ENCODE measurements around the gene OTULIN. TPM values are rescaled to one million over a fixed set of nuclear protein-coding genes. Genes with fewer than 3 reads are reported as not detected.

The OTULIN gene
- total RNA-seq, 1 donor from 2014 or later, result 28.1 TPM

GRCh38 chr5:14732991-14733390 lies 68.5 kb downstream of the OTULIN start:
- H3K4me1 Mint-ChIP-seq (ENCODE audit: low read depth, unreplicated experiment), result peaks cover 5% of the 10 kb centered on the region

DNA sequence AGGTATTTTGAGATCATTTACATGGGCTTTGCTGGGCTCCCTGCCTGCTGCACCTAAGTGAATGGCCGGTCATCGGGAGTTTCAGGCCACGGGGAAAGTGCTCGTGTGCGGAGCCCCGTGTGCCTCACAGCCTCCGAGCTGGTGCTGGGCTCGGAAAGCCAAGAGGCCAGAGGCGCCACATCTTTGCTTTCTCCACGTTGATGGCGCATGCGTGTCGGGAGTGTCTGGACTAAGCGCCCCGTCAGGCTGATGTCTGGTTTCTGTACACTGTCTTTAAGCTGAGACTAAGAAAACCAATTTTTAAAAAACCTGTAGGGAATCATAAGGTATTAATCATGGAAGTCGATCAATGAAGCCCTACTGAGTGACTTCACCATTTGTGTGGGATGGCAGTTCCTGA lies 69.1 kb downstream of the OTULIN start:
- no peak overlapping the region for H3K27ac ChIP-seq (ENCODE audit: low read depth, low read length)
- Mint-ChIP-seq H3K9me3 (ENCODE audit: unreplicated experiment) (peaks cover 4% of the 10 kb centered on the region), H3K27ac (ENCODE audit: unreplicated experiment) (no peak overlapping the region), H3K4me3 (ENCODE audit: unreplicated experiment) (no peak overlapping the region), H3K27me3 (ENCODE audit: low read depth, unreplicated experiment) (peaks cover 8% of the 10 kb centered on the region), H3K4me1 (ENCODE audit: low read depth, unreplicated experiment) (no peaks in the 10 kb centered on the region), H3K36me3 (ENCODE audit: low read depth, unreplicated experiment) (peaks cover 11% of the 10 kb centered on the region)
- no peak for TF ChIP-seq EZH2 (IDR thresholded peaks at IDR 0.05; ENCODE audit: insufficient read depth, low read length)
- TF ChIP-seq, protein P1, sequence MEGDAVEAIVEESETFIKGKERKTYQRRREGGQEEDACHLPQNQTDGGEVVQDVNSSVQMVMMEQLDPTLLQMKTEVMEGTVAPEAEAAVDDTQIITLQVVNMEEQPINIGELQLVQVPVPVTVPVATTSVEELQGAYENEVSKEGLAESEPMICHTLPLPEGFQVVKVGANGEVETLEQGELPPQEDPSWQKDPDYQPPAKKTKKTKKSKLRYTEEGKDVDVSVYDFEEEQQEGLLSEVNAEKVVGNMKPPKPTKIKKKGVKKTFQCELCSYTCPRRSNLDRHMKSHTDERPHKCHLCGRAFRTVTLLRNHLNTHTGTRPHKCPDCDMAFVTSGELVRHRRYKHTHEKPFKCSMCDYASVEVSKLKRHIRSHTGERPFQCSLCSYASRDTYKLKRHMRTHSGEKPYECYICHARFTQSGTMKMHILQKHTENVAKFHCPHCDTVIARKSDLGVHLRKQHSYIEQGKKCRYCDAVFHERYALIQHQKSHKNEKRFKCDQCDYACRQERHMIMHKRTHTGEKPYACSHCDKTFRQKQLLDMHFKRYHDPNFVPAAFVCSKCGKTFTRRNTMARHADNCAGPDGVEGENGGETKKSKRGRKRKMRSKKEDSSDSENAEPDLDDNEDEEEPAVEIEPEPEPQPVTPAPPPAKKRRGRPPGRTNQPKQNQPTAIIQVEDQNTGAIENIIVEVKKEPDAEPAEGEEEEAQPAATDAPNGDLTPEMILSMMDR (IDR thresholded peaks at IDR 0.05; ENCODE audit: insufficient read depth, low read depth, low read length), result no peak
- no peak overlapping the region for H3K4me2 ChIP-seq (ENCODE audit: low read length)
- FAIRE-seq (no peak), DNase-seq (ENCODE audit: low read depth) (no peak)
- no peak overlapping the region for H3K9ac ChIP-seq (ENCODE audit: low read length)
- H2AFZ ChIP-seq (ENCODE audit: low read depth, low read length), result no peak overlapping the region
- H3K27me3 ChIP-seq (ENCODE audit: insufficient read depth, low read length), result no peaks in the 10 kb centered on the region
- no peaks in the 10 kb centered on the region for H3K9me3 ChIP-seq (ENCODE audit: insufficient read depth, low read depth, low read length)
- H3K79me2 ChIP-seq (ENCODE audit: insufficient read depth, low read length), result no peaks in the 10 kb centered on the region
- no peaks in the 10 kb centered on the region for H3K36me3 ChIP-seq (ENCODE audit: insufficient read depth, low read length)
- no peaks in the 10 kb centered on the region for H4K20me1 ChIP-seq (ENCODE audit: insufficient read depth, low read length)
- H3K4me1 ChIP-seq (ENCODE audit: insufficient read depth, low read length), result no peaks in the 10 kb centered on the region
- H3K4me3 ChIP-seq (ENCODE audit: insufficient read depth, low read depth, low read length), result no peak overlapping the region

More at GRCh38 chr5:14732991-14733390, 68.5 kb downstream of the OTULIN start:
- Mint-ChIP-seq H3K4me3 (ENCODE audit: unreplicated experiment) (no peak overlapping the region), H3K27me3 (ENCODE audit: low read depth, unreplicated experiment) (peaks cover 8% of the 10 kb centered on the region), H3K27ac (ENCODE audit: unreplicated experiment) (no peak overlapping the region), H3K36me3 (ENCODE audit: low read depth, unreplicated experiment) (peaks cover 11% of the 10 kb centered on the region), H3K9me3 (ENCODE audit: unreplicated experiment) (peaks cover 4% of the 10 kb centered on the region)
- H3K27ac ChIP-seq (ENCODE audit: low read depth, low read length), result no peak overlapping the region
- no peaks in the 10 kb centered on the region for H3K36me3 ChIP-seq (ENCODE audit: insufficient read depth, low read length)
- no peak overlapping the region for H3K9ac ChIP-seq (ENCODE audit: low read length)
- H3K27me3 ChIP-seq (ENCODE audit: insufficient read depth, low read length), result no peaks in the 10 kb centered on the region
- FAIRE-seq, result no peak
- H3K4me3 ChIP-seq (ENCODE audit: insufficient read depth, low read depth, low read length), result no peak overlapping the region
- H3K9me3 ChIP-seq (ENCODE audit: insufficient read depth, low read depth, low read length), result no peaks in the 10 kb centered on the region
- no peaks in the 10 kb centered on the region for H3K4me1 ChIP-seq (ENCODE audit: insufficient read depth, low read length)
- no peak for DNase-seq (ENCODE audit: low read depth)
- no peaks in the 10 kb centered on the region for H4K20me1 ChIP-seq (ENCODE audit: insufficient read depth, low read length)
- no peak overlapping the region for H3K4me2 ChIP-seq (ENCODE audit: low read length)
- TF ChIP-seq, protein P1 (IDR thresholded peaks at IDR 0.05; ENCODE audit: insufficient read depth, low read depth, low read length), result no peak
- TF ChIP-seq EZH2 (IDR thresholded peaks at IDR 0.05; ENCODE audit: insufficient read depth, low read length), result no peak
- no peak overlapping the region for H2AFZ ChIP-seq (ENCODE audit: low read depth, low read length)
- H3K79me2 ChIP-seq (ENCODE audit: insufficient read depth, low read length), result no peaks in the 10 kb centered on the region

DNA sequence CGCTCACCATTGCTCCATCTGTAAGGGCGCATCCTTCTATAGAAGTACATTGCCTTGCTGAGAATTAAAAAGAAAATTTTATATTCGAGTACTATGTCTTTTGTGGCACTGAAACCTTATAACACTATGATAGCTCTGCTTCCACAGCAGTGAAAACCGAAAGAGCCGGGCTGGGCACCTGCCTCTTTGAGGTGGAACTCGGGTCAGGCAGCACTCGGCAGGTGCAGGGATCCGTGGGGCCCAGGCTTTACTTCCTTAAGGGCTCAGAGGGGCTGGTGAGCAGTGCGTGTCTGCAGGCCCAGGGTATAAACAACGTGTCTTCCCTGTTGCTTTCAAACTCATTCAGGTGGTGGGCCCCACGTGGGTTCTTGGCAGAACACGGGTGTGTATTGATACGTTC lies 69.9 kb downstream of the OTULIN start:
- H3K4me2 ChIP-seq (ENCODE audit: low read length), result no peak overlapping the region
- no peak overlapping the region for H2AFZ ChIP-seq (ENCODE audit: low read depth, low read length)
- no peaks in the 10 kb centered on the region for H4K20me1 ChIP-seq (ENCODE audit: insufficient read depth, low read length)
- TF ChIP-seq EZH2 (IDR thresholded peaks at IDR 0.05; ENCODE audit: insufficient read depth, low read length), result no peak
- TF ChIP-seq, protein P1 (IDR thresholded peaks at IDR 0.05; ENCODE audit: insufficient read depth, low read depth, low read length), result no peak
- no peaks in the 10 kb centered on the region for H3K36me3 ChIP-seq (ENCODE audit: insufficient read depth, low read length)
- peaks cover 11% of the 10 kb centered on the region for H3K36me3 Mint-ChIP-seq (ENCODE audit: low read depth, unreplicated experiment)
- no peak overlapping the region for H3K27ac ChIP-seq (ENCODE audit: low read depth, low read length)
- H3K79me2 ChIP-seq (ENCODE audit: insufficient read depth, low read length), result no peaks in the 10 kb centered on the region
- DNase-seq (ENCODE audit: low read depth) (no peak), FAIRE-seq (no peak)
- H3K4me3 Mint-ChIP-seq (ENCODE audit: unreplicated experiment), result no peak overlapping the region
- H3K27me3 ChIP-seq (ENCODE audit: insufficient read depth, low read length), result no peaks in the 10 kb centered on the region
- H3K4me3 ChIP-seq (ENCODE audit: insufficient read depth, low read depth, low read length), result no peak overlapping the region
- peaks cover 3% of the 10 kb centered on the region for H3K4me1 Mint-ChIP-seq (ENCODE audit: low read depth, unreplicated experiment)
- H3K27ac Mint-ChIP-seq (ENCODE audit: unreplicated experiment), result no peak overlapping the region
- H3K4me1 ChIP-seq (ENCODE audit: insufficient read depth, low read length), result peaks cover 1% of the 10 kb centered on the region
- no peak overlapping the region for H3K9ac ChIP-seq (ENCODE audit: low read length)
- peaks cover 8% of the 10 kb centered on the region for H3K27me3 Mint-ChIP-seq (ENCODE audit: low read depth, unreplicated experiment)
- H3K9me3 ChIP-seq (ENCODE audit: insufficient read depth, low read depth, low read length), result no peaks in the 10 kb centered on the region
- peaks cover 4% of the 10 kb centered on the region for H3K9me3 Mint-ChIP-seq (ENCODE audit: unreplicated experiment)

All from astrocyte (in vitro differentiated cells and primary cell).